ENCODE data around the gene SLC6A16.
"Not testable (repeated sequence)": the region's sequence is repeated elsewhere in the genome, so short reads cannot be mapped to it uniquely, and the experiment has no call there.

The SLC6A16 gene

DNA sequence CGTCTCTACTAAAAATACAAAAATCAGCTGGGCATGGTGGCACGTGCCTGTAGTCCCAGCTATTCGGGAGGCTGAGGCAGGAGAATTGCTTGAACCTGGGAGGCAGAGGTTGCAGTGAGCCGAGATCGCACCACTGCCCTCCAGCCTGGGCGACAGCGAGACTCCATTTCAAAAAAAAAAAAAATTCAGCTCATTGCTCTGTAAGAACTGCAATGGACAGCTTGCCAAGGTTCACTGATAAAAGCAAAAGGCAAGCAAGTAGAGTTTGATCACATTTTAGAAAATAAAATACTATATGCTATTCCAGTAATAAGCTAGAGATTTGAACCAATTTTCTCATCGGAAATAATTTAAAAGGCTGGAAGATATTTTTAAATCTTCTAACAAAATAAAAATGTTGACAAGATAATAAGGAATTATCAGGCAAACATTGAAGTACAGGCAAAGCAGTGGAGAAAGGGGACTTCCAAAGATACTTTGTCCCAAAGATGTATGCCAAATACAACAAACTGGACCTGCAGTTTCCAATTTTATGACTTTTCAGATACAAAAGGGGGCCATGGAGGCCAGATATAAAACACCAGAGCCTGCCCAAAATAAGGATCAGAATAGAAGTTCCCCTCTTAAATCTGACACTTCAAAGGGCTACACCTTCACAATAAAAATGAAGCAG is 29.6 kb downstream of the SLC6A16 start:
- Mint-ChIP-seq H3K4me3 (no peak overlapping the region), H3K9me3 (no peaks in the 10 kb centered on the region), H3K4me1 (ENCODE audit: low read depth) (no peaks in the 10 kb centered on the region), H3K36me3 (ENCODE audit: low read depth) (no peaks in the 10 kb centered on the region), H3K27ac (no peak overlapping the region), H3K27me3 (ENCODE audit: low read depth) (peaks cover 4% of the 10 kb centered on the region)
- no peak for DNase-seq (ENCODE audit: low spot score)

DNA sequence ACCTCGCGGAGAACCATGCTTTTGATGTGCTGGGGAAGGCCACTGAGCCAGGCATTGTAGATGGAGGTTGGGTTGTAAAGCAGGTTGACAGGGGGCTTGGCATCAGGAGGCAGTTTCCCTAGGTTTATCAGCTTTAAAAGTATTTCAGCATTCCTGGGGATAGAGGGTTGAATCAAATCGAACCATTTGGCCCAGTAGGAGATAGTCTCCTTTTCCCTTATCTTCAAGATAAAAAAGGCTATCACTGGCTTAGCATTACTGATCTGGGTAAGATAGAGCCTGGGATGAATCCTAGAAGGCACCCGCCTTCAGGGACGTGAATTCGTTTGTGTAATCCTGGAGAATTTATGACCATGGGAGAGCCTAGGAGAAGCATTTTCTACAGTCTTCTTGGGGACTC is 30.6 kb downstream of the SLC6A16 start:
- Mint-ChIP-seq H3K4me3 (no peak overlapping the region), H3K27me3 (ENCODE audit: low read depth) (peaks cover 3% of the 10 kb centered on the region), H3K9me3 (no peaks in the 10 kb centered on the region), H3K36me3 (ENCODE audit: low read depth) (no peaks in the 10 kb centered on the region), H3K4me1 (ENCODE audit: low read depth) (no peaks in the 10 kb centered on the region), H3K27ac (no peak overlapping the region)
- no peak for DNase-seq (ENCODE audit: low spot score)

GRCh38 chr19:49290517-49290916 is 34.5 kb downstream of the SLC6A16 start:
- Mint-ChIP-seq H3K9me3 (no peaks in the 10 kb centered on the region), H3K27me3 (ENCODE audit: low read depth) (peaks cover 2% of the 10 kb centered on the region), H3K27ac (no peak overlapping the region), H3K4me3 (no peak overlapping the region), H3K36me3 (ENCODE audit: low read depth) (no peaks in the 10 kb centered on the region), H3K4me1 (ENCODE audit: low read depth) (no peaks in the 10 kb centered on the region)
- no peak for DNase-seq (ENCODE audit: low spot score)

GRCh38 chr19:49289286-49289685 is 35.7 kb downstream of the SLC6A16 start:
- H3K9me3 Mint-ChIP-seq; H3K4me1 Mint-ChIP-seq (ENCODE audit: low read depth); H3K27me3 Mint-ChIP-seq (ENCODE audit: low read depth); H3K27ac Mint-ChIP-seq; H3K4me3 Mint-ChIP-seq; DNase-seq (ENCODE audit: low spot score); H3K36me3 Mint-ChIP-seq (ENCODE audit: low read depth): not testable (repeated sequence)

- not testable (repeated sequence) for DNase-seq (ENCODE audit: low spot score); H3K27me3 Mint-ChIP-seq (ENCODE audit: low read depth); H3K36me3 Mint-ChIP-seq (ENCODE audit: low read depth); H3K27ac Mint-ChIP-seq; H3K4me3 Mint-ChIP-seq; H3K9me3 Mint-ChIP-seq; H3K4me1 Mint-ChIP-seq (ENCODE audit: low read depth)
These were observed 36.8 kb downstream of the SLC6A16 start for GRCh38 chr19:49288205-49288604.

DNA sequence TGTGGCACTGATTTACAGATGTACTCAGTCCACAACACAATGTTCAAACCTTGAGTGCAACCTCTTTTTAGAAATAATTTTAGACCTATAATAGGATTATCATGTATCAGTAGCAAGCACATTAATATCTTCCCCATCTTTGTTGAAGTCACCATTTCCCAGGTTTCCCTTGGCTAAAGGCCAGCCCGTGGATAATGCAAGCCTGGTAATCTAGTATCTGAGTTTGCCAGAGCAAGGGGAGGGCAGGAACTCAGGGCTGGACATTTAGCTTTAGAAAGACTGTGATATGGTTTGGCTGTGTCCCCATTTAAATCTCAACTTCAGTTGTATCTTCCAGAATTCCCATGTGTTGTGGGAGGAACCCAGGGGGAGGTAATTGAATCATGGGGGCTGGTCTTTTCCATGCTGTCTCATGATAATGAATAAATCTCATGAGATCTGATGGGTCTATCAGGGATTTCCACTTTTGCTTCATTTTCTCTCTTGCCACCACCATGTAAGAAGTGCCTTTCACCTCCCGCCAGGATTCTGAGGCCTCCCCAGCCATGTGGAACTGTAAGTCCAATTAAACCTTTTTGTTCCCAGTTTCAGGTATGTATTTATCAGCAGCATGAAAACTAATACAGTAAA is 37.7 kb downstream of the SLC6A16 start:
- Mint-ChIP-seq H3K36me3 (ENCODE audit: low read depth) (no peaks in the 10 kb centered on the region), H3K9me3 (no peaks in the 10 kb centered on the region), H3K27ac (no peak overlapping the region), H3K4me3 (no peak overlapping the region), H3K27me3 (ENCODE audit: low read depth) (peaks cover 2% of the 10 kb centered on the region), H3K4me1 (ENCODE audit: low read depth) (no peaks in the 10 kb centered on the region)
- DNase-seq (ENCODE audit: low spot score), result no peak

DNA sequence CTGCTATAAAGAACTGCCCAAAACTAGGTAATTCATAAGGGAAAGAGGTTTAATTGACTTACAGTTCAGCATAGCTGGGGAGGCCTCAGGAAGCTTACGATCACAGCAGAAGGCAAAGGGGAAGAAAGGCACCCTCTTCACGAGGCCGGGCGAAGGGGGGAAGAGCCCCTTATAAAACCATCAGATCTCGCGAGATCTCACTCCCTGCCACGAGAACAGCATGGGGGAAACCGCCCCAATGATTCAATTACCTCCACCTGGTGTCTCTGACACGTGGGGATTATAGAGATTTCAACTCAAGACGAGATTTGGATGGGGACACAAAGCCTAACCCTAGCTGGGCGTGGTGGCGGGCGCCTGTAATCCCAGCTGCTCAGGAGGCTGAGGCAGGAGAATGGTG is 42.8 kb downstream of the SLC6A16 start:
- Mint-ChIP-seq H3K36me3 (ENCODE audit: low read depth) (no peaks in the 10 kb centered on the region), H3K4me1 (ENCODE audit: low read depth) (no peaks in the 10 kb centered on the region), H3K27me3 (ENCODE audit: low read depth) (peaks cover 1% of the 10 kb centered on the region), H3K9me3 (no peaks in the 10 kb centered on the region), H3K27ac (no peak overlapping the region), H3K4me3 (no peak overlapping the region)
- DNase-seq (ENCODE audit: low spot score), result no peak

GRCh38 chr19:49272204-49272603 is 52.8 kb downstream of the SLC6A16 start:
- no peak for DNase-seq (ENCODE audit: low spot score)
- no peak overlapping the region for H3K27ac Mint-ChIP-seq

GRCh38 chr19:49271080-49271753 is 53.8 kb downstream of the SLC6A16 start:
- H3K36me3 Mint-ChIP-seq (ENCODE audit: low read depth), result no peaks in the 10 kb centered on the region
- H3K4me1 Mint-ChIP-seq (ENCODE audit: low read depth), result no peaks in the 10 kb centered on the region
- peaks cover 10% of the 10 kb centered on the region for H3K27me3 Mint-ChIP-seq (ENCODE audit: low read depth)
- peaks cover 12% of the 10 kb centered on the region for H3K9me3 Mint-ChIP-seq
- H3K27ac Mint-ChIP-seq, result no peak overlapping the region
- DNase-seq (ENCODE audit: low spot score), result no peak
- H3K4me3 Mint-ChIP-seq, result no peak overlapping the region

More at GRCh38 chr19:49272204-49272603, 52.8 kb downstream of the SLC6A16 start:
- Mint-ChIP-seq H3K9me3 (peaks cover 6% of the 10 kb centered on the region), H3K4me1 (ENCODE audit: low read depth) (no peaks in the 10 kb centered on the region), H3K27me3 (ENCODE audit: low read depth) (peaks cover 10% of the 10 kb centered on the region), H3K36me3 (ENCODE audit: low read depth) (no peaks in the 10 kb centered on the region), H3K4me3 (no peak overlapping the region)

DNA sequence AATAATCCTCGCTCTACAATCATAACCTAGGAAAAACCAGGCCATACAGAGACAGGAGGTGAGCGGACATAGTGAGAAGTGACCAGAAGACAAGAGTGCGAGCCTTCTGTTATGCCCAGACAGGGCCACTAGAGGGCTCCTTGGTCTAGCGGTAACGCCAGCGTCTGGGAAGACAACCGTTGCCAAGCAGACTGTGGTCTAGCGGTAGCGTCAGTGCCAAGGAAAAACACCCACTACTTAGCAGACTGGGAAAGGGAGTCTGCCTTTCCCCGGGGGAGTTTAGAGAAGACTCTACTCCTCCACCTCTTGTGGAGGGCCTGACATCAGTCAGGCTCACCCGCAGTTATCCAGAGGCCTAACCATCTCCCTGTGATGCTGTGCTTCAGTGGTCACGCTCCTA is 58.6 kb downstream of the SLC6A16 start:
- not testable (repeated sequence) for H3K27me3 Mint-ChIP-seq (ENCODE audit: low read depth); H3K4me1 Mint-ChIP-seq (ENCODE audit: low read depth); H3K4me3 Mint-ChIP-seq; H3K27ac Mint-ChIP-seq; H3K36me3 Mint-ChIP-seq (ENCODE audit: low read depth)
- peaks cover 17% of the 10 kb centered on the region for H3K9me3 Mint-ChIP-seq
- peak; percentile 23 for DNase-seq (ENCODE audit: low spot score)

DNA sequence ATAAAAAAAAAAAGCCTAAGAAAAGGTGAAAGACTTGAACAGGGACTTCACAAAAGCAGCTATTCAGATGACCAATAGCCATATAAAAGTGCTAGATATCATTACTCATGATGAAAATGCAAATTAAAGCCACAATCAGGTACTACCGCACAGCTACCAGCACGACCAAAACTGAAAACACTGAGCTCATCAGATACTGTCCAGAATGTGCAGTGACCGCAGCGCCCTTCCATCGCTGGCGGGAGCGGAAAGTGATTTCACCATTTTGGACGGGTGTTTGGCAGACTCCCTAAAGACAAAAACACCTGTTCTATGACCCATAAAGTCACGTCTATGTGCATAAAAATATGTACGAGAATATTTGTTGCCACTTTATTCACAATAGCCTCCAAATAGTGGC is 60.7 kb downstream of the SLC6A16 start:
- Mint-ChIP-seq H3K36me3 (ENCODE audit: low read depth) (no peaks in the 10 kb centered on the region), H3K4me3 (no peak overlapping the region), H3K27me3 (ENCODE audit: low read depth) (peaks cover 7% of the 10 kb centered on the region), H3K27ac (no peak overlapping the region), H3K4me1 (ENCODE audit: low read depth) (no peaks in the 10 kb centered on the region), H3K9me3 (peaks cover 20% of the 10 kb centered on the region)
- no peak for DNase-seq (ENCODE audit: low spot score)

DNA sequence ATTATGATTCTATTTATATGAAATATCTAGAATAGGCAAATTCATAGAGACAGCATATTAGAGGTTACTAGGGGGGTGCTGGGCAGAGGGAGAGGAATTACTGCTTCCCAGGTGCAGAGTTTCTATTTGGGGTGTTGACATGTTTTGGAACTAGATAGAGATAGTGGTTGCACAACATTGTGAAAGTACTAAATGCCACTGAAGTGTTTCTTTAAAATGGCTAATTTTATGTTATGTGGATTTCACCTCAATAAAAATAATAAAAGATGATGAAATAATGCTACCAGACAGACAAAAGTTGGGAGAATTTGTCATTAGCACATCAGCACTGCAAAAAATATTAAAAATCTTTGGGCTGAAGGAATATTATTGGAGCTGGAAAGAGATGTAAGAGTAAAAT is 63.4 kb downstream of the SLC6A16 start:
- Mint-ChIP-seq H3K36me3 (ENCODE audit: low read depth) (no peaks in the 10 kb centered on the region), H3K4me3 (no peak overlapping the region), H3K4me1 (ENCODE audit: low read depth) (no peaks in the 10 kb centered on the region), H3K27me3 (ENCODE audit: low read depth) (peaks cover 7% of the 10 kb centered on the region), H3K9me3 (peaks cover 23% of the 10 kb centered on the region), H3K27ac (no peak overlapping the region)
- no peak for DNase-seq (ENCODE audit: low spot score)

DNA sequence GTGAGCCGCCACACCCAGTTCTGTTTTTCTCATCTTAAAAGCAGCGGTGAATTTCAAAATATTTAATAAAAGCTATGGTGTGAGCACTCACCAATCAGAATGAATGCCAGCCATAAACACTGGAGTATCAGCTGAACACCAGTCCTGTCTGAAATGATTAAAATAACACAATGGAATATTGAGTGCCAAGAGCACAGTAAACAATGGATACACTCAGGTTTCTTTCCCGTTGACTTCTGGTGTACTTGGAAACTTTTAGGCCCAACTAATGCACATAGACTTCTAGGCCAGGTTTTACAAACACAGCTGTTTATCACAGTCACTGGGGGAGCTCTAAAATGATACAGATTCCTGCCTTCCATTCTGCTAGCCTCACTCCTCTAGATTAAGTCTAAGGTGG is 68.3 kb downstream of the SLC6A16 start:
- no peak overlapping the region for H3K27ac Mint-ChIP-seq
- H3K4me3 Mint-ChIP-seq, result no peak overlapping the region
- no peak for DNase-seq (ENCODE audit: low spot score)
- H3K4me1 Mint-ChIP-seq (ENCODE audit: low read depth), result no peaks in the 10 kb centered on the region
- peaks cover 5% of the 10 kb centered on the region for H3K27me3 Mint-ChIP-seq (ENCODE audit: low read depth)
- peaks cover 20% of the 10 kb centered on the region for H3K9me3 Mint-ChIP-seq
- H3K36me3 Mint-ChIP-seq (ENCODE audit: low read depth), result no peaks in the 10 kb centered on the region

DNA sequence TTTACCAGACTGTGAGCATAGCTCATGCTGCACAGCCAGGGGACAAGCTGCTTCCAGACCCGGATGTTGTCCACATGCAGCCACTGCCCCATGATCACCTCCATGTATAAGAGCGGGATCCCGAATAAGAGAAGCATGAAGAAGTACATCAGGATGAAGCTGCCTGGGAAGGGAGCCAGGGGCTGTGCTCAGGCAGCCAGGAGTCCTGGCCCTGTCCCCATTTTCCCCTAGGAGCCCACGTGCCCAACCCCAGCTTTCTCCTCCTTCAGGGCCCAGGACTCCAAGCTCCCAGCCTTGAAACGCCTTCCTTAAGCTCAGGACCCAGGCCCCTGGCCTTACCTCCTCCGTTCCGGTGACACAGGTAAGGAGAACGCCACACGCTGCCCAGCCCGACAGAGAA is 69.3 kb downstream of the SLC6A16 start:
- H3K27ac Mint-ChIP-seq, result no peak overlapping the region
- peaks cover 18% of the 10 kb centered on the region for H3K9me3 Mint-ChIP-seq
- peaks cover 2% of the 10 kb centered on the region for H3K27me3 Mint-ChIP-seq (ENCODE audit: low read depth)
- DNase-seq (ENCODE audit: low spot score), result no peak
- no peaks in the 10 kb centered on the region for H3K4me1 Mint-ChIP-seq (ENCODE audit: low read depth)
- H3K4me3 Mint-ChIP-seq, result no peak overlapping the region
- H3K36me3 Mint-ChIP-seq (ENCODE audit: low read depth), result no peaks in the 10 kb centered on the region
